HepG2 (cell line): ENCODE measurements around the gene GLUL. TPM values are rescaled to one million over a fixed set of nuclear protein-coding genes. Genes with fewer than 3 reads are reported as not detected.

ENCODE experiments used
- ATAC-seq: fragments of 200-7000 bp; cut with Tn5 transposase; 3 replicates; pipeline ENCODE4 v1.9.1; 2020; ENCODE audit warnings: mild to moderate bottlenecking, moderate library complexity
- BruUV-seq: library from RNA; stranded (reverse); fragments of 400-500 nt; replicated peaks from 2 replicates; lab custom pipeline; 2021; lab: Mats Ljungman, UMichigan
- CTCF ChIA-PET: fragments of 300-600 bp; formaldehyde crosslinking; extraction: SDS; loops from one replicate; lab custom pipeline; 2021; ENCODE audit warnings: low total read pairs, inconsistent platforms, low intra/inter-chr PET ratio; lab: Yijun Ruan, JAX
- POLR2A ChIA-PET: fragments of 350-600 bp; sonication (Branson Sonifier 250); formaldehyde crosslinking; loops from one replicate; lab custom pipeline; 2020; ENCODE audit warnings: antibody characterized with exemption, inconsistent platforms; lab: Yijun Ruan, JAX
- DNase-seq: peaks from one replicate; pipeline ENCODE4 v3.0.0-alpha.2; 2015; ENCODE audit warnings: low spot score
- FAIRE-seq: peaks from 3 replicates; lab custom pipeline; 2011; peaks lifted over from hg19 to GRCh38; lab: Jason Lieb, UNC
- H2AFZ ChIP-seq: one replicate; pipeline ENCODE4 v1.6.1; 2011; ENCODE audit warnings: low read length, inconsistent platforms
- H3K27ac ChIP-seq: fragments of 300-600 bp; 3 replicates; pipeline ENCODE4 v1.8.0; 2011; ENCODE audit warnings: mixed run types, mild to moderate bottlenecking, mixed read lengths, low read length, inconsistent platforms; ENCODE audit not compliant: insufficient read depth; ENCODE audit errors: extremely low read length
- H3K27me3 ChIP-seq, 2 experiments: fragments of 200-600 bp in 1 of 2; 2 replicates in 1 of 2; 3 replicates in 1 of 2; pipeline versions ENCODE4 v1.6.0 to v1.8.0; 2011; ENCODE audit warnings: low read length in 2 of 2, mild to moderate bottlenecking in 2 of 2, moderate library complexity in 2 of 2, inconsistent platforms in 1 of 2; ENCODE audit not compliant: insufficient read depth in 2 of 2, control insufficient read depth in 1 of 2
- H3K36me3 ChIP-seq, 2 experiments: fragments of 200-600 bp in 1 of 2; replicated peaks in 1 of 2; 2 replicates in 1 of 2; 3 replicates in 1 of 2; pipeline versions ENCODE4 v1.5.1 to v1.8.0; 2011; ENCODE audit warnings: low read length in 2 of 2, inconsistent platforms in 1 of 2; ENCODE audit not compliant: insufficient read depth in 2 of 2, control insufficient read depth in 1 of 2
- H3K4me1 ChIP-seq: 2 replicates; pipeline ENCODE4 v1.5.1; 2012; ENCODE audit warnings: low read length, inconsistent platforms; ENCODE audit not compliant: insufficient read depth
- H3K4me2 ChIP-seq: 2 replicates; pipeline ENCODE4 v1.6.0; 2011; ENCODE audit warnings: low read depth, low read length, inconsistent platforms
- H3K4me3 ChIP-seq, 3 experiments: fragments of 200-600 bp in 1 of 3; sonication (generic), shearing (Covaris generic) in 1 of 3; replicated peaks in 1 of 3; 2 replicates each; pipeline ENCODE4 v1.5.1; 2011 to 2016; ENCODE audit warnings: low read length in 3 of 3, inconsistent platforms in 2 of 3, low read depth in 2 of 3, mild to moderate bottlenecking in 2 of 3, control low read depth in 1 of 3, mixed read lengths in 1 of 3; ENCODE audit not compliant: insufficient read depth in 1 of 3
- H3K79me2 ChIP-seq: one replicate; pipeline ENCODE4 v1.6.1; 2011; ENCODE audit warnings: low read length, inconsistent platforms; ENCODE audit not compliant: insufficient read depth
- H3K9ac ChIP-seq: 2 replicates; pipeline ENCODE4 v1.6.0; 2011; ENCODE audit warnings: mild to moderate bottlenecking, low read depth, low read length, inconsistent platforms; ENCODE audit not compliant: insufficient read depth
- H3K9me3 ChIP-seq: 2 replicates; pipeline ENCODE4 v1.5.1; 2012; ENCODE audit warnings: mild to moderate bottlenecking, low read length
- H4K20me1 ChIP-seq: 2 replicates; pipeline ENCODE4 v1.6.0; 2011; ENCODE audit warnings: inconsistent platforms, mild to moderate bottlenecking, low read length, moderate library complexity; ENCODE audit not compliant: insufficient read depth
- EHMT2 ChIP-seq: fragments of 200-600 bp; sonication (generic); IDR thresholded peaks from 2 replicates; pipeline ENCODE4 v1.7.0; 2017; ENCODE audit warnings: antibody characterized with exemption, low read depth, low read length, borderline replicate concordance
- HOXA5 ChIP-seq: sonication (generic); formaldehyde crosslinking; IDR thresholded peaks from 2 replicates; pipeline ENCODE4 v1.4.0; 2020; ENCODE audit warnings: missing genetic modification reagents
- MED13 ChIP-seq: sonication (generic); formaldehyde crosslinking; IDR thresholded peaks from 2 replicates; pipeline ENCODE4 v1.5.0; 2020; ENCODE audit warnings: missing genetic modification reagents
- PHF21A ChIP-seq: sonication (generic); formaldehyde crosslinking; IDR thresholded peaks from 2 replicates; pipeline ENCODE4 v1.5.0; 2020; ENCODE audit warnings: mild to moderate bottlenecking, missing genetic modification reagents
- PHF5A ChIP-seq: IDR thresholded peaks from one replicate; pipeline ENCODE4 v1.6.1; 2018; ENCODE audit warnings: low read depth, missing genetic modification reagents; ENCODE audit not compliant: unreplicated experiment
- SIX1 ChIP-seq: sonication (generic); formaldehyde crosslinking; IDR thresholded peaks from 2 replicates; pipeline ENCODE4 v1.4.0; 2020; ENCODE audit warnings: missing genetic modification reagents, borderline replicate concordance
- WGBS: methylation state at CpG from one replicate; pipeline ENCODE4 v1.1.6; 2017; ENCODE audit warnings: low lambda C conversion rate; 5-methylcytosine and 5-hydroxymethylcytosine counted together
- in situ Hi-C: cut with HindIII; loops from 2 replicates; pipeline ENCODE4 v1.10.0; 2017; ENCODE audit warnings: low pct_unique_long_range_greater_than_20kb; ENCODE audit not compliant: extremely low pct_ligation_motif_present
- intact Hi-C: fragments of 100-400 bp; cut with micrococcal nuclease; formaldehyde crosslinking; loops from one replicate; pipeline ENCODE4 v1.10.0; 2022; ENCODE audit not compliant: unreplicated experiment
- polyA plus RNA-seq, 8 experiments: library from polyadenylated mRNA; depleted of rRNA in 3 of 8; stranded (reverse) in 7 of 8; unstranded in 1 of 8; fragments of >200 nt; fragmentation: Illumina TruSeq in 4 of 8; extraction: Trizol in 4 of 8; gene quantifications; 2 replicates each; pipeline versions ENCODE4 v1.2.1 to v1.2.3, GENCODE V29; 2011 to 2016; ENCODE audit warnings: low read depth in 4 of 8, missing spikeins in 1 of 8, mixed read lengths in 1 of 8; ENCODE audit not compliant: insufficient read depth in 1 of 8
- total RNA-seq, 5 experiments: library from RNA; depleted of rRNA; stranded (reverse); fragments of >200 nt; fragmentation: Illumina TruSeq; extraction: Trizol; gene quantifications; 2 replicates each; pipeline ENCODE4 v1.2.3, GENCODE V29; 2016; ENCODE audit warnings: low read depth in 1 of 5
- TF ChIP-seq, protein P1 (sequence below): sonication (generic); formaldehyde crosslinking; IDR thresholded peaks from 2 replicates; pipeline ENCODE4 v1.5.1; 2020; ENCODE audit warnings: missing genetic modification reagents, mild to moderate bottlenecking, borderline replicate concordance
- TF ChIP-seq, protein P2 (sequence below): sonication (generic); formaldehyde crosslinking; IDR thresholded peaks from 2 replicates; pipeline ENCODE4 v1.8.1; 2023; ENCODE audit warnings: missing genetic modification reagents, inconsistent platforms, borderline replicate concordance
- TF ChIP-seq, protein P3 (sequence below): sonication (generic); formaldehyde crosslinking; IDR thresholded peaks from 2 replicates; pipeline ENCODE4 v1.8.0; 2022; ENCODE audit warnings: missing genetic modification reagents, mild to moderate bottlenecking, inconsistent platforms, borderline replicate concordance
- TF ChIP-seq, protein P4 (sequence below): sonication (generic); formaldehyde crosslinking; IDR thresholded peaks from 2 replicates; pipeline ENCODE4 v1.4.0; 2020; ENCODE audit warnings: low read depth, mild to moderate bottlenecking, missing genetic modification reagents
- TF ChIP-seq, protein P5 (sequence below): sonication (generic); formaldehyde crosslinking; IDR thresholded peaks from 2 replicates; pipeline ENCODE4 v1.9.0; 2021; ENCODE audit warnings: missing genetic modification reagents, borderline replicate concordance

Gene GLUL
- total and polyA plus RNA-seq, 2 of the 13 experiments (the other 11 are each of a cell fraction or from before 2014, with no cell fraction given): 423 to 827 TPM

DNA sequence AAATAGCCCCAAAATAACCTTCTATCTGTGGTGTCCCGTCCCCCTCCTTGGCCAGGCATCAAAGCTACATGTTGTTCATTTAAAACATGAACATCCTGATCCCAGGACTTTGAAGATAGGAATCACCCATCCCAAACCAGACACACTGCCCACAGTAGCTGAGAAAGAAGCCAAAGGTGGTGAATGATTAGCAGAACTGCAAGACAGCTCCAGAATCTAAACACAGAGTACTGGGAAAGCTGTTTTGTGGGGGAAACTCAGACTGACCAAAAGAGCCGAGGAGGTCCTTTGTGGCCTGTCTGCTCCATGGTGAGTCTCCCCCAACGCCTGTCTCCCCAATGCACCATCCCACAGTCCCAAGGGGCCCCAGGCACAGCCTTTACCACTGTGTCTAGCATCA lies 16.1 kb upstream of the GLUL start:
- POLR2A ChIA-PET: interaction anchor here (1.2 kb wide), 1 partner anchor 10 kb away, joined by 3 read pairs; no protein-coding TSS in a partner anchor
- CTCF ChIA-PET: no interaction called here
- peaks cover 17% of the 10 kb centered on the region for H3K4me1 ChIP-seq
- DNase-seq (no peak), ATAC-seq (no peak), FAIRE-seq (no peak)
- BruUV-seq: no TSS peak
- no peak overlapping the region for H3K4me3 ChIP-seq
- no peaks in the 10 kb centered on the region for H4K20me1 ChIP-seq
- H2AFZ ChIP-seq: no peak overlapping the region
- in situ Hi-C loops (no loop called here), intact Hi-C loops (no loop called here)
- H3K4me2 ChIP-seq: no peak overlapping the region
- H3K27me3 ChIP-seq: no peaks in the 10 kb centered on the region
- no peaks in the 10 kb centered on the region for H3K79me2 ChIP-seq
- peaks cover 11% of the 10 kb centered on the region for H3K9me3 ChIP-seq
- TF ChIP-seq SIX1 (no peak), PHF21A (CRISPR knock-in tag) (no peak), EHMT2 (no peak), HOXA5 (no peak), PHF5A (no peak), MED13 (CRISPR knock-in tag) (no peak)
- TF ChIP-seq, protein P1, sequence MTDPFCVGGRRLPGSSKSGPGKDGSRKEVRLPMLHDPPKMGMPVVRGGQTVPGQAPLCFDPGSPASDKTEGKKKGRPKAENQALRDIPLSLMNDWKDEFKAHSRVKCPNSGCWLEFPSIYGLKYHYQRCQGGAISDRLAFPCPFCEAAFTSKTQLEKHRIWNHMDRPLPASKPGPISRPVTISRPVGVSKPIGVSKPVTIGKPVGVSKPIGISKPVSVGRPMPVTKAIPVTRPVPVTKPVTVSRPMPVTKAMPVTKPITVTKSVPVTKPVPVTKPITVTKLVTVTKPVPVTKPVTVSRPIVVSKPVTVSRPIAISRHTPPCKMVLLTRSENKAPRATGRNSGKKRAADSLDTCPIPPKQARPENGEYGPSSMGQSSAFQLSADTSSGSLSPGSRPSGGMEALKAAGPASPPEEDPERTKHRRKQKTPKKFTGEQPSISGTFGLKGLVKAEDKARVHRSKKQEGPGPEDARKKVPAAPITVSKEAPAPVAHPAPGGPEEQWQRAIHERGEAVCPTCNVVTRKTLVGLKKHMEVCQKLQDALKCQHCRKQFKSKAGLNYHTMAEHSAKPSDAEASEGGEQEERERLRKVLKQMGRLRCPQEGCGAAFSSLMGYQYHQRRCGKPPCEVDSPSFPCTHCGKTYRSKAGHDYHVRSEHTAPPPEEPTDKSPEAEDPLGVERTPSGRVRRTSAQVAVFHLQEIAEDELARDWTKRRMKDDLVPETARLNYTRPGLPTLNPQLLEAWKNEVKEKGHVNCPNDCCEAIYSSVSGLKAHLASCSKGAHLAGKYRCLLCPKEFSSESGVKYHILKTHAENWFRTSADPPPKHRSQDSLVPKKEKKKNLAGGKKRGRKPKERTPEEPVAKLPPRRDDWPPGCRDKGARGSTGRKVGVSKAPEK (CRISPR knock-in tag): no peak
- TF ChIP-seq, protein P2, sequence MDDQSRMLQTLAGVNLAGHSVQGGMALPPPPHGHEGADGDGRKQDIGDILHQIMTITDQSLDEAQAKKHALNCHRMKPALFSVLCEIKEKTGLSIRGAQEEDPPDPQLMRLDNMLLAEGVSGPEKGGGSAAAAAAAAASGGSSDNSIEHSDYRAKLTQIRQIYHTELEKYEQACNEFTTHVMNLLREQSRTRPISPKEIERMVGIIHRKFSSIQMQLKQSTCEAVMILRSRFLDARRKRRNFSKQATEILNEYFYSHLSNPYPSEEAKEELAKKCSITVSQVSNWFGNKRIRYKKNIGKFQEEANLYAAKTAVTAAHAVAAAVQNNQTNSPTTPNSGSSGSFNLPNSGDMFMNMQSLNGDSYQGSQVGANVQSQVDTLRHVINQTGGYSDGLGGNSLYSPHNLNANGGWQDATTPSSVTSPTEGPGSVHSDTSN (CRISPR knock-in tag): no peak
- TF ChIP-seq, protein P3, sequence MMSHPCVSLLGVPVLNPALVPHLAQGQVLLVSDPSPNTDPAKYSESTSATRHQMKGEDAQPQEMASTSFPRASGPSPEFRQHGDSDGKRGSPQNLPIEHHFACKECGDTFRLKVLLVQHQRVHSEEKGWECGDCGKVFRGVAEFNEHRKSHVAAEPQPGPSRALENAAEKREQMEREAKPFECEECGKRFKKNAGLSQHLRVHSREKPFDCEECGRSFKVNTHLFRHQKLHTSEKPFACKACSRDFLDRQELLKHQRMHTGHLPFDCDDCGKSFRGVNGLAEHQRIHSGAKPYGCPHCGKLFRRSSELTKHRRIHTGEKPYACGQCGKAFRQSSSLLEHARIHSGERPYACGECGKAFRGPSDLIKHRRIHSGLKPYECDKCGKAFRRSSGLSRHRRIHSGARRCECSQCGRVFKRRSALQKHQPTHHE (CRISPR knock-in tag): no peak
- TF ChIP-seq, protein P4, sequence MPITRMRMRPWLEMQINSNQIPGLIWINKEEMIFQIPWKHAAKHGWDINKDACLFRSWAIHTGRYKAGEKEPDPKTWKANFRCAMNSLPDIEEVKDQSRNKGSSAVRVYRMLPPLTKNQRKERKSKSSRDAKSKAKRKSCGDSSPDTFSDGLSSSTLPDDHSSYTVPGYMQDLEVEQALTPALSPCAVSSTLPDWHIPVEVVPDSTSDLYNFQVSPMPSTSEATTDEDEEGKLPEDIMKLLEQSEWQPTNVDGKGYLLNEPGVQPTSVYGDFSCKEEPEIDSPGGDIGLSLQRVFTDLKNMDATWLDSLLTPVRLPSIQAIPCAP (CRISPR knock-in tag): no peak
- TF ChIP-seq, protein P5, sequence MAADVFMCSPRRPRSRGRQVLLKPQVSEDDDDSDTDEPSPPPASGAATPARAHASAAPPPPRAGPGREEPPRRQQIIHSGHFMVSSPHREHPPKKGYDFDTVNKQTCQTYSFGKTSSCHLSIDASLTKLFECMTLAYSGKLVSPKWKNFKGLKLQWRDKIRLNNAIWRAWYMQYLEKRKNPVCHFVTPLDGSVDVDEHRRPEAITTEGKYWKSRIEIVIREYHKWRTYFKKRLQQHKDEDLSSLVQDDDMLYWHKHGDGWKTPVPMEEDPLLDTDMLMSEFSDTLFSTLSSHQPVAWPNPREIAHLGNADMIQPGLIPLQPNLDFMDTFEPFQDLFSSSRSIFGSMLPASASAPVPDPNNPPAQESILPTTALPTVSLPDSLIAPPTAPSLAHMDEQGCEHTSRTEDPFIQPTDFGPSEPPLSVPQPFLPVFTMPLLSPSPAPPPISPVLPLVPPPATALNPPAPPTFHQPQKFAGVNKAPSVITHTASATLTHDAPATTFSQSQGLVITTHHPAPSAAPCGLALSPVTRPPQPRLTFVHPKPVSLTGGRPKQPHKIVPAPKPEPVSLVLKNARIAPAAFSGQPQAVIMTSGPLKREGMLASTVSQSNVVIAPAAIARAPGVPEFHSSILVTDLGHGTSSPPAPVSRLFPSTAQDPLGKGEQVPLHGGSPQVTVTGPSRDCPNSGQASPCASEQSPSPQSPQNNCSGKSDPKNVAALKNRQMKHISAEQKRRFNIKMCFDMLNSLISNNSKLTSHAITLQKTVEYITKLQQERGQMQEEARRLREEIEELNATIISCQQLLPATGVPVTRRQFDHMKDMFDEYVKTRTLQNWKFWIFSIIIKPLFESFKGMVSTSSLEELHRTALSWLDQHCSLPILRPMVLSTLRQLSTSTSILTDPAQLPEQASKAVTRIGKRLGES (CRISPR knock-in tag): no peak
- TF ChIP-seq, all 625 proteins: peak for 0
- H3K27ac ChIP-seq: no peak overlapping the region
- H3K36me3 ChIP-seq: no peaks in the 10 kb centered on the region
- WGBS: 0% methylated on average over 3 of the region's 3 CpGs
- no peak overlapping the region for H3K9ac ChIP-seq
